GM12878 (cell line): ENCODE data around the gene SLC22A23. TPM values are rescaled to one million over a fixed set of nuclear protein-coding genes. Genes with fewer than 3 reads are reported as not detected.

ENCODE experiments used
- ATAC-seq: fragments of 200-7000 bp; cut with Tn5 transposase; 3 replicates; pipeline ENCODE4 v1.9.1; 2020; ENCODE audit warnings: mild to moderate bottlenecking, moderate library complexity
- BruUV-seq: library from RNA; stranded (reverse); fragments of 400-500 nt; replicated peaks from 2 replicates; lab custom pipeline; 2021; lab: Mats Ljungman, UMichigan
- CTCF ChIA-PET: fragments of 300-600 bp; sonication (Branson Sonifier 250); formaldehyde crosslinking; extraction: SDS; loops from one replicate; lab custom pipeline; 2021; ENCODE audit warnings: inconsistent platforms; lab: Yijun Ruan, JAX
- POLR2A ChIA-PET: fragments of 350-600 bp; formaldehyde crosslinking; extraction: SDS; loops from one replicate; lab custom pipeline; 2021; ENCODE audit warnings: inconsistent platforms; lab: Charles Lee
- RAD21 ChIA-PET: fragments of 300-600 bp; sonication (Branson Sonifier 250); formaldehyde crosslinking; loops from one replicate; lab custom pipeline; 2023; ENCODE audit warnings: antibody characterized with exemption; ENCODE audit not compliant: unreplicated experiment; lab: Charles Lee
- SMC1A ChIA-PET: fragments of 300-600 bp; sonication (Branson Sonifier 250); formaldehyde crosslinking; loops from one replicate; lab custom pipeline; 2023; ENCODE audit not compliant: unreplicated experiment, uncharacterized antibody; lab: Charles Lee
- DNase-seq: peaks from one replicate; pipeline ENCODE4 v3.0.0-alpha.2; 2011; ENCODE audit warnings: low read depth, low spot score
- FAIRE-seq: peaks from 3 replicates; lab custom pipeline; 2011; peaks lifted over from hg19 to GRCh38; lab: Jason Lieb, UNC
- H2AFZ ChIP-seq: 2 replicates; pipeline ENCODE4 v1.6.0; 2011; ENCODE audit warnings: low read depth, low read length, control low read depth; ENCODE audit not compliant: control insufficient read depth
- H3K27ac ChIP-seq: 2 replicates; pipeline ENCODE4 v1.5.1; 2011; ENCODE audit warnings: control low read depth; ENCODE audit not compliant: control insufficient read depth, insufficient read depth
- H3K27me3 ChIP-seq, 2 experiments: replicated peaks in 1 of 2; 2 replicates each; pipeline versions ENCODE4 v1.6.0 to v1.6.1; 2011; ENCODE audit warnings: low read length in 1 of 2; ENCODE audit not compliant: control insufficient read depth in 2 of 2, insufficient read depth in 2 of 2
- H3K36me3 ChIP-seq, 2 experiments: 2 replicates each; pipeline ENCODE4 v1.5.1; 2011; ENCODE audit warnings: low read length in 1 of 2; ENCODE audit not compliant: control insufficient read depth in 2 of 2, insufficient read depth in 2 of 2
- H3K4me1 ChIP-seq: 2 replicates; pipeline ENCODE4 v1.6.1; 2011; ENCODE audit warnings: mild to moderate bottlenecking, low read length, moderate library complexity, mixed read lengths; ENCODE audit not compliant: control insufficient read depth, insufficient read depth
- H3K4me2 ChIP-seq: 2 replicates; pipeline ENCODE4 v1.6.0; 2011; ENCODE audit warnings: control low read depth; ENCODE audit not compliant: control insufficient read depth, insufficient read depth
- H3K4me3 ChIP-seq: fragments of 200-600 bp; sonication (generic); 2 replicates; pipeline ENCODE4 v1.5.1; 2016
- H3K79me2 ChIP-seq: 2 replicates; pipeline ENCODE4 v1.6.0; 2011; ENCODE audit warnings: low read length; ENCODE audit not compliant: control insufficient read depth, insufficient read depth
- H3K9ac ChIP-seq: 2 replicates; pipeline ENCODE4 v1.8.0; 2011; ENCODE audit warnings: low read length, control low read depth, mixed read lengths; ENCODE audit not compliant: control insufficient read depth, insufficient read depth
- H3K9me3 ChIP-seq: replicated peaks from 3 replicates; pipeline ENCODE4 v1.5.1; 2011; ENCODE audit warnings: mild to moderate bottlenecking, low read length; ENCODE audit not compliant: control insufficient read depth, insufficient read depth
- H4K20me1 ChIP-seq: 2 replicates; pipeline ENCODE4 v1.6.0; 2011; ENCODE audit not compliant: control insufficient read depth, insufficient read depth
- ATF3 ChIP-seq: IDR thresholded peaks from 2 replicates; pipeline ENCODE4 v1.6.1; 2011; ENCODE audit warnings: low read depth, mild to moderate bottlenecking, low read length, moderate library complexity, borderline replicate concordance; ENCODE audit errors: extremely low read depth
- CBFB ChIP-seq: IDR thresholded peaks from 2 replicates; pipeline ENCODE4 v1.6.1; 2016; ENCODE audit warnings: antibody characterized with exemption, low read depth
- CHD2 ChIP-seq: IDR thresholded peaks from 2 replicates; pipeline ENCODE4 v1.6.1; 2011; ENCODE audit warnings: low read depth, low read length, improper control_type of control experiment, borderline replicate concordance
- HCFC1 ChIP-seq: fragments of 150-350 bp; IDR thresholded peaks from 2 replicates; pipeline ENCODE4 v1.6.1; 2014; ENCODE audit warnings: low read length
- HDAC2 ChIP-seq: fragments of 200-600 bp; sonication (generic); IDR thresholded peaks from 2 replicates; pipeline ENCODE4 v1.6.1; 2017
- JUND ChIP-seq: IDR thresholded peaks from 2 replicates; pipeline ENCODE4 v1.6.1; 2012; ENCODE audit warnings: low read depth, mild to moderate bottlenecking, low read length, improper control_type of control experiment, moderate library complexity
- KDM1A ChIP-seq: fragments of 200-600 bp; sonication (generic); IDR thresholded peaks from 2 replicates; pipeline ENCODE4 v1.6.1; 2016; ENCODE audit warnings: borderline replicate concordance
- MYB ChIP-seq: fragments of 150-350 bp; IDR thresholded peaks from 2 replicates; pipeline ENCODE4 v1.6.1; 2014; ENCODE audit warnings: mild to moderate bottlenecking, low read depth, low read length, borderline replicate concordance
- POLR2AphosphoS5 ChIP-seq: IDR thresholded peaks from 2 replicates; pipeline ENCODE4 v1.6.1; 2011; ENCODE audit warnings: mild to moderate bottlenecking, low read length, inconsistent platforms
- RAD51 ChIP-seq: fragments of 450-650 bp; IDR thresholded peaks from 2 replicates; pipeline ENCODE4 v1.6.1; 2016; ENCODE audit warnings: moderate library complexity, mild to moderate bottlenecking, inconsistent platforms
- SP1 ChIP-seq: IDR thresholded peaks from one replicate; pipeline ENCODE4 v1.6.1; 2011; ENCODE audit warnings: low read depth, low read length
- TCF3 ChIP-seq: IDR thresholded peaks from 2 replicates; pipeline ENCODE4 v1.6.1; 2012; ENCODE audit warnings: low read depth, mild to moderate bottlenecking, low read length, borderline replicate concordance; ENCODE audit not compliant: insufficient read depth
- ZBED1 ChIP-seq: IDR thresholded peaks from 2 replicates; pipeline ENCODE4 v1.6.1; 2016; ENCODE audit warnings: borderline replicate concordance
- ZBTB4 ChIP-seq: fragments of 450-650 bp; formaldehyde crosslinking; IDR thresholded peaks from 2 replicates; pipeline ENCODE4 v1.4.0; 2022; ENCODE audit warnings: mild to moderate bottlenecking, moderate library complexity
- ZNF207 ChIP-seq: fragments of 450-650 bp; IDR thresholded peaks from 2 replicates; pipeline ENCODE4 v1.6.1; 2014; ENCODE audit warnings: antibody characterized with exemption, mild to moderate bottlenecking, borderline replicate concordance
- WGBS: methylation state at CpG from one replicate; pipeline ENCODE4 v1.1.6; 2016; ENCODE audit warnings: low lambda C conversion rate; ENCODE audit not compliant: insufficient replicate concordance, insufficient coverage; ENCODE audit errors: missing lambda C conversion rate; 5-methylcytosine and 5-hydroxymethylcytosine counted together
- in situ Hi-C: fragments of 300-500 bp; cut with MboI; formaldehyde crosslinking; loops from 9 replicates; pipeline ENCODE4 v1.14.3; 2018; ENCODE audit warnings: mixed read lengths
- intact Hi-C: fragments of 100-400 bp; cut with micrococcal nuclease; formaldehyde crosslinking; loops from one replicate; pipeline ENCODE4 v1.14.2; 2022; ENCODE audit not compliant: unreplicated experiment
- polyA plus RNA-seq, 11 experiments: library from polyadenylated mRNA; depleted of rRNA in 4 of 11; unstranded in 6 of 11; stranded (reverse) in 5 of 11; fragments of >200 nt; fragmentation: Nextera tagmentation in 4 of 11; fragmentation: Illumina TruSeq in 1 of 11; extraction: Ambion mirVana in 4 of 11; extraction: Trizol in 1 of 11; gene quantifications; 1 replicate in 1 of 11; 2 replicates in 10 of 11; pipeline versions ENCODE4 v1.2.1 to v1.2.3, GENCODE V29; 2011 to 2016; ENCODE audit warnings: inconsistent platforms in 2 of 11, missing spikeins in 2 of 11, low read depth in 1 of 11
- total RNA-seq, 4 experiments: library from RNA; depleted of rRNA in 3 of 4; stranded (reverse); fragments of >200 nt in 3 of 4; fragmentation: Illumina TruSeq in 1 of 4; extraction: Trizol in 1 of 4; gene quantifications; 2 replicates each; pipeline versions ENCODE4 v1.2.1 to v1.2.3, GENCODE V29; 2013 to 2021
- TF ChIP-seq, protein P1 (sequence below): fragments of 450-650 bp; IDR thresholded peaks from 2 replicates; pipeline ENCODE4 v1.6.1; 2017; ENCODE audit warnings: mild to moderate bottlenecking, moderate library complexity

The SLC22A23 gene
- total and polyA plus RNA-seq, 10 of the 15 experiments (the other 5 are each of a cell fraction or from before 2014, with no cell fraction given) = 0.20 to 2.4 (median 0.74) TPM

- TF ChIP-seq, protein P1, sequence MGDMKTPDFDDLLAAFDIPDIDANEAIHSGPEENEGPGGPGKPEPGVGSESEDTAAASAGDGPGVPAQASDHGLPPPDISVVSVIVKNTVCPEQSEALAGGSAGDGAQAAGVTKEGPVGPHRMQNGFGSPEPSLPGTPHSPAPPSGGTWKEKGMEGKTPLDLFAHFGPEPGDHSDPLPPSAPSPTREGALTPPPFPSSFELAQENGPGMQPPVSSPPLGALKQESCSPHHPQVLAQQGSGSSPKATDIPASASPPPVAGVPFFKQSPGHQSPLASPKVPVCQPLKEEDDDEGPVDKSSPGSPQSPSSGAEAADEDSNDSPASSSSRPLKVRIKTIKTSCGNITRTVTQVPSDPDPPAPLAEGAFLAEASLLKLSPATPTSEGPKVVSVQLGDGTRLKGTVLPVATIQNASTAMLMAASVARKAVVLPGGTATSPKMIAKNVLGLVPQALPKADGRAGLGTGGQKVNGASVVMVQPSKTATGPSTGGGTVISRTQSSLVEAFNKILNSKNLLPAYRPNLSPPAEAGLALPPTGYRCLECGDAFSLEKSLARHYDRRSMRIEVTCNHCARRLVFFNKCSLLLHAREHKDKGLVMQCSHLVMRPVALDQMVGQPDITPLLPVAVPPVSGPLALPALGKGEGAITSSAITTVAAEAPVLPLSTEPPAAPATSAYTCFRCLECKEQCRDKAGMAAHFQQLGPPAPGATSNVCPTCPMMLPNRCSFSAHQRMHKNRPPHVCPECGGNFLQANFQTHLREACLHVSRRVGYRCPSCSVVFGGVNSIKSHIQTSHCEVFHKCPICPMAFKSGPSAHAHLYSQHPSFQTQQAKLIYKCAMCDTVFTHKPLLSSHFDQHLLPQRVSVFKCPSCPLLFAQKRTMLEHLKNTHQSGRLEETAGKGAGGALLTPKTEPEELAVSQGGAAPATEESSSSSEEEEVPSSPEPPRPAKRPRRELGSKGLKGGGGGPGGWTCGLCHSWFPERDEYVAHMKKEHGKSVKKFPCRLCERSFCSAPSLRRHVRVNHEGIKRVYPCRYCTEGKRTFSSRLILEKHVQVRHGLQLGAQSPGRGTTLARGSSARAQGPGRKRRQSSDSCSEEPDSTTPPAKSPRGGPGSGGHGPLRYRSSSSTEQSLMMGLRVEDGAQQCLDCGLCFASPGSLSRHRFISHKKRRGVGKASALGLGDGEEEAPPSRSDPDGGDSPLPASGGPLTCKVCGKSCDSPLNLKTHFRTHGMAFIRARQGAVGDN = no peak
- TF ChIP-seq ZNF207 (no peak), KDM1A (no peak), HDAC2 (no peak), MYB (no peak), JUND (no peak), CBFB (no peak), POLR2AphosphoS5 (no peak), ZBED1 (no peak)
Measured at GRCh38 chr6:3449321-3449720, 7.5 kb downstream of the SLC22A23 start (continued).

DNA sequence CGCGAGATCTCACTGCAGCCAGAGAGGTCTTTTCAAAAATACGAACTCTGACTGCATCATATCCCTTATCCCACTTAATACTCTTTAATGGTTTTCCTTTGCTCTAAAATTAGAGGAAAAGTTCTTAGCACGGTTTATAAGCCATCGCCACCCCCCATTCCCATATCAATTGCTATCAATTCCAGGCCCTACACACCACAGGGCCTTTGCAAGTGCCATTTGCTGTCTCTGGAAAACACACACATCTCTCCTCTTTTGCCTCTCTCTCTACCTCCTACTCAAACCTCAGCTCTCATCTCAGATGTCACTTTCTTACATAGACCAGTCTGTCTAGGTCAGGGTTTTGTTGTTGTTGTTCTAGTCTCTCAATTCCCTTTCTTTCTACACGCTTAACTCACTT lies 9.8 kb downstream of the SLC22A23 start:
- Histone ChIP-seq H3K9ac (no peak overlapping the region), H3K9me3 (no peaks in the 10 kb centered on the region; the same call in 2 of the 3 replicates), H3K4me1 (peaks cover 13% of the 10 kb centered on the region), H3K36me3 (no peaks in the 10 kb centered on the region), H3K79me2 (no peaks in the 10 kb centered on the region), H3K4me3 (no peak overlapping the region), H3K4me2 (no peak overlapping the region), H2AFZ (no peak overlapping the region), H3K27ac (no peak overlapping the region), H4K20me1 (no peaks in the 10 kb centered on the region), H3K27me3 (no peaks in the 10 kb centered on the region; a peak in 1 of 4 replicates)
- ChIA-PET SMC1A (interaction anchor here (0.6 to 1.9 kb wide), 6 partner anchors 9 to 285 kb away, joined by 3 to 5 read pairs (median 3); no protein-coding TSS in a partner anchor), RAD21 (interaction anchor here (0.7 kb wide), 3 partner anchors 16 to 49 kb away, joined by 3 to 4 read pairs (median 3); no protein-coding TSS in a partner anchor), CTCF (interaction anchor here (0.5 to 1.1 kb wide), 4 partner anchors 15 to 540 kb away, joined by 3 to 6 read pairs (median 3); no protein-coding TSS in a partner anchor), POLR2A (interaction anchor here (0.6 to 0.9 kb wide), 3 partner anchors 9 to 503 kb away, joined by 3 read pairs; no protein-coding TSS in a partner anchor)
- BruUV-seq = no TSS peak
- WGBS = 49% methylated on average over 6 of the region's 6 CpGs
- no peak for DNase-seq
- 0 out of 3 replicates have a peak, but pooled peaks have one; percentile 19 for ATAC-seq
- in situ Hi-C loops (no loop called here), intact Hi-C loops (no loop called here)
- FAIRE-seq = no peak
- TF ChIP-seq ATF3 (no peak), RAD51 (no peak), CHD2 (no peak), SP1 (no peak), POLR2AphosphoS5 (no peak), TCF3 (no peak), ZBTB4 (CRISPR knock-in tag) (no peak), HCFC1 (no peak)
